Amniotic stem cell (primary cell): ENCODE measurements around the gene TANC2.

Experiments
- DNase-seq: peaks from one replicate; lab custom pipeline; 2025; lab: John Stamatoyannopoulos, UW

The TANC2 gene

DNA sequence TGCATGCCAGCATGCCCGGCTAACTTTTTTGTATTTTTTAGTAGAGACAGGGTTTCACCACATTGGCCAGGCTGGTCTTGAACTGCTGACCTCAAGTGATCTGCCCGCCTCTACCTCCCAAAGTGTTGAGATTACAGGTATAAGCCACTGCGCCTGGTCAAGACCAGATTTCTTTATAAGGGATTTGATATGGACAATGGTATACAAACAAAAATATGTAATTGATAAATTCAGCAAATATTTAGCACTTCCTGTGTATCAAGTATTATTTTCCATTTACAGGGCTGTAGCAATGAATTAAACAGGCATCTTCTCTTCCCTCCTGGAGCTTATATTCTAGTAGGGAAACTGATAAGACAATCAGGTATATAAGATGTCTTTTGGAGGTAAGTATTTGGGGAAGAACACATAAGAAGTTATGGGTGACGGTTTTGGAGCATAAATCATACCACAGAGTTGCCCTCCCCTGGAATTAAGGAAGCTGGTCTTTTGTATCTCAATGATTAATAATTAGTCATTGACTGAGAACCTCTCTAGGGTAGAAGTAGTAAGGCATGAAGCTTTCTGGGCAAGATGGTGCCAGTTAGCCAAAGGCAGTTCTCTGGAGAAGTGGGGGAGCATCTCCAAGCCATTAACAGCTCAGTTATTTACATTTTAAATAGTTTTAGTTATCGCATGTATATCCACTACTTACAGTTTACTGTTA lies 35.8 kb downstream of the TANC2 start:
- DNase-seq = no peak

DNA sequence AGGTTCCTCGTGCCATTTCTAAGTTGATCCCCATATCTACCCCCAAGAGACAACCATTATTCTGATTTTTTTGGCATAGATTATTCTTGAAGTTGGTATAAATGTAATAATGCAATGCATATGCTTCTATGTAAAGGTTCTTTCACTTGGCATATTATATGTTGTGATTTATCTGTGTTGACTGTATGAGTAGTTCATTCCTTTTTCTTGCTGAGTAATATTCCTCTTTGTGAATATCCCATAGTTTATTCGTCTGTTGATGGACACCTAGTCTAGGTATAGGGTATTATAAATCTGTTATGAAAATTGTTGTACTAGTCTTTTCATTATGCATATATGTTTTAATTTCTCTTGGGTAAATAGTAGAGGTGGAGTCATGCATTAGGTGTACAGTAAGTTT lies 36.6 kb downstream of the TANC2 start:
- no peak for DNase-seq

DNA sequence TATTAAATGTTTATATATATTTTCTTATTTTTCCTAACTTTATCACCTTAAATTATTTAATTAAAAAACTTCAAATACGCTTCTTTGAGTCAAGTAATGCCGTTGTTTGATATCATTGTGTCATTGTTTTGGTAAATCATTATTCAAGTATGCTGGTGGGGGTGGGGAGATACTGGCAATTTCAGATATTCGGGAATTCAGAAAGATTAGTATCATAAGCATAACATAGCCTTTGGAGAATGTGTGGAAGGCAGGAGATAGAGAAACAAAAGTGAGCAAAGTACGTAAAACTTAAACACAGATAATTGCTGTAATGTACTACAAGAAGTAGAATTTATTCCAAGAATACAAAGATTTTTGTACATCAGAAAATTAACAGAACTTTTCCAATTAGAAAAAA lies 49.8 kb downstream of the TANC2 start:
- no peak for DNase-seq
